H9 (cell line): Measurements from ENCODE around the gene ZNF626. TPM values are rescaled to one million over a fixed set of nuclear protein-coding genes. Genes with fewer than 3 reads are reported as not detected.

Experiments
- DNase-seq: peaks from one replicate; pipeline ENCODE4 v3.0.0-alpha.2; 2017
- H2AFZ ChIP-seq: one replicate; pipeline ENCODE4 v1.6.1; 2013; ENCODE audit warnings: mild to moderate bottlenecking, low read length, control low read depth, moderate library complexity
- H2AK5ac ChIP-seq: 2 replicates; pipeline ENCODE4 v1.6.1; 2013; ENCODE audit warnings: low read length, control low read depth, mixed read lengths; ENCODE audit not compliant: insufficient read length
- H2BK120ac ChIP-seq: one replicate; pipeline ENCODE4 v1.6.1; 2013; ENCODE audit warnings: low read depth, mild to moderate bottlenecking, low read length, control low read depth, inconsistent platforms; ENCODE audit not compliant: poor library complexity, severe bottlenecking
- H2BK12ac ChIP-seq: 2 replicates; pipeline ENCODE4 v1.6.1; 2013; ENCODE audit warnings: low read length, control low read depth, mixed read lengths, low read depth; ENCODE audit not compliant: insufficient read length
- H2BK15ac ChIP-seq: 2 replicates; pipeline ENCODE4 v1.6.1; 2013; ENCODE audit warnings: low read depth, low read length, control low read depth
- H2BK20ac ChIP-seq: one replicate; pipeline ENCODE4 v1.6.1; 2013; ENCODE audit warnings: low read depth, mild to moderate bottlenecking, low read length, control low read depth, inconsistent platforms; ENCODE audit not compliant: poor library complexity, severe bottlenecking
- H2BK5ac ChIP-seq: 2 replicates; pipeline ENCODE4 v1.6.1; 2013; ENCODE audit warnings: low read length, control low read depth, mixed read lengths; ENCODE audit not compliant: insufficient read length
- H3K14ac ChIP-seq: 2 replicates; pipeline ENCODE4 v1.6.1; 2013; ENCODE audit warnings: low read length, control low read depth; ENCODE audit not compliant: insufficient read depth
- H3K18ac ChIP-seq: 2 replicates; pipeline ENCODE4 v1.6.1; 2013; ENCODE audit warnings: low read depth, mild to moderate bottlenecking, mixed read lengths, low read length, control low read depth; ENCODE audit not compliant: insufficient read length
- H3K23ac ChIP-seq: 2 replicates; pipeline ENCODE4 v1.6.1; 2013; ENCODE audit warnings: low read length, control low read depth, mixed read lengths, low read depth; ENCODE audit not compliant: insufficient read length
- H3K23me2 ChIP-seq: 2 replicates; pipeline ENCODE4 v1.6.1; 2013; ENCODE audit warnings: low read depth, mild to moderate bottlenecking, mixed read lengths, low read length, control low read depth; ENCODE audit not compliant: insufficient read length, poor library complexity, severe bottlenecking
- H3K27ac ChIP-seq: 2 replicates; pipeline ENCODE4 v1.5.1; 2013; ENCODE audit warnings: low read length, control low read depth, mixed read lengths, low read depth; ENCODE audit not compliant: insufficient read length
- H3K27me3 ChIP-seq: 2 replicates; pipeline ENCODE4 v1.6.1; 2013; ENCODE audit warnings: low read length, control low read depth, inconsistent platforms; ENCODE audit not compliant: insufficient read depth
- H3K4ac ChIP-seq: 2 replicates; pipeline ENCODE4 v1.6.1; 2013; ENCODE audit warnings: low read depth, mild to moderate bottlenecking, control low read depth, inconsistent platforms, low read length, moderate library complexity
- H3K4me1 ChIP-seq: 2 replicates; pipeline ENCODE4 v1.6.1; 2013; ENCODE audit warnings: low read length, control low read depth, inconsistent platforms; ENCODE audit not compliant: insufficient read depth
- H3K4me2 ChIP-seq: 2 replicates; pipeline ENCODE4 v1.6.1; 2013; ENCODE audit warnings: low read length, control low read depth, mixed read lengths; ENCODE audit not compliant: insufficient read length, insufficient read depth
- H3K56ac ChIP-seq: 2 replicates; pipeline ENCODE4 v1.6.1; 2013; ENCODE audit warnings: low read depth, mild to moderate bottlenecking, mixed read lengths, low read length, control low read depth; ENCODE audit not compliant: insufficient read length
- H3K79me1 ChIP-seq: 2 replicates; pipeline ENCODE4 v1.6.1; 2013; ENCODE audit warnings: low read depth, mild to moderate bottlenecking, moderate library complexity, low read length, control low read depth, inconsistent platforms; ENCODE audit not compliant: insufficient read depth, poor library complexity, severe bottlenecking
- H3K79me2 ChIP-seq: 2 replicates; pipeline ENCODE4 v1.6.1; 2013; ENCODE audit warnings: low read length, control low read depth, inconsistent platforms; ENCODE audit not compliant: insufficient read depth
- H3K9ac ChIP-seq: 2 replicates; pipeline ENCODE4 v1.6.1; 2013; ENCODE audit warnings: low read length, control low read depth, mixed read lengths; ENCODE audit not compliant: insufficient read length; ENCODE audit errors: extremely low read depth
- H3K9me3 ChIP-seq: one replicate; pipeline ENCODE4 v1.6.1; 2013; ENCODE audit warnings: low read depth, low read length, inconsistent platforms; ENCODE audit not compliant: control insufficient read depth
- H3T11ph ChIP-seq: one replicate; pipeline ENCODE4 v1.6.1; 2013; ENCODE audit warnings: mild to moderate bottlenecking, low read length, control low read depth, inconsistent platforms
- H4K20me1 ChIP-seq: one replicate; pipeline ENCODE4 v1.6.1; 2013; ENCODE audit not compliant: control insufficient read depth, insufficient read length, insufficient read depth
- H4K5ac ChIP-seq: 2 replicates; pipeline ENCODE4 v1.6.1; 2013; ENCODE audit warnings: low read depth, mild to moderate bottlenecking, mixed read lengths, low read length, control low read depth; ENCODE audit not compliant: insufficient read length
- H4K8ac ChIP-seq: replicated peaks from 2 replicates; pipeline ENCODE4 v1.6.1; 2013; ENCODE audit warnings: low read length, control low read depth, mixed read lengths, low read depth; ENCODE audit not compliant: insufficient read length
- H4K91ac ChIP-seq: 2 replicates; pipeline ENCODE4 v1.6.1; 2013; ENCODE audit warnings: low read depth, mild to moderate bottlenecking, moderate library complexity, mixed read lengths, low read length, control low read depth; ENCODE audit not compliant: insufficient read length
- H3K27ac Mint-ChIP-seq, 3 experiments: 2 replicates in 2 of 3; 3 replicates in 1 of 3; pipeline ENCODE4 v1.8.0; 2020 to 2021; ENCODE audit warnings: mixed read lengths in 3 of 3, mild to moderate bottlenecking in 1 of 3, moderate library complexity in 1 of 3
- H3K27me3 Mint-ChIP-seq: 2 replicates; pipeline ENCODE4 v1.8.0; 2021; ENCODE audit warnings: low read depth, mild to moderate bottlenecking, moderate library complexity, mixed read lengths
- H3K36me3 Mint-ChIP-seq, 3 experiments: 2 replicates in 2 of 3; 3 replicates in 1 of 3; pipeline ENCODE4 v1.8.0; 2020 to 2021; ENCODE audit warnings: low read depth in 3 of 3, mixed read lengths in 3 of 3; ENCODE audit not compliant: insufficient read depth in 1 of 3
- H3K4me1 Mint-ChIP-seq, 2 experiments: 2 replicates each; pipeline ENCODE4 v1.8.0; 2020; ENCODE audit warnings: mixed read lengths in 2 of 2
- H3K4me3 Mint-ChIP-seq, 2 experiments: 2 replicates in 1 of 2; 3 replicates in 1 of 2; pipeline ENCODE4 v1.8.0; 2020 to 2021; ENCODE audit warnings: mild to moderate bottlenecking in 2 of 2, mixed read lengths in 2 of 2, moderate library complexity in 1 of 2
- H3K9me3 Mint-ChIP-seq, 2 experiments: 2 replicates in 1 of 2; 3 replicates in 1 of 2; pipeline ENCODE4 v1.8.0; 2020; ENCODE audit warnings: mild to moderate bottlenecking in 2 of 2, mixed read lengths in 2 of 2, moderate library complexity in 1 of 2
- WGBS: extraction: QIAGEN DNeasy Blood & Tissue Kit; methylation state at CpG from one replicate; pipeline ENCODE4 v1.1.7; 2013; ENCODE audit warnings: missing lambda C conversion rate, low lambda C conversion rate, mixed read lengths; ENCODE audit not compliant: insufficient read length; ENCODE audit errors: extremely low coverage; 5-methylcytosine and 5-hydroxymethylcytosine counted together
- long read RNA-seq: library from polyadenylated mRNA; unstranded; transcript quantifications from one replicate; pipeline ENCODE4 v2.0.0, GENCODE V29; 2020
- total RNA-seq: library from RNA; stranded (reverse); gene quantifications from 2 replicates; pipeline ENCODE4 v1.2.1, GENCODE V29; 2021
- TF ChIP-seq, protein P1 (sequence below): fragments of 200-600 bp; sonication (generic); conservative IDR thresholded peaks from 3 replicates; pipeline ENCODE4 v1.8.0; 2021; ENCODE audit warnings: antibody characterized with exemption, mild to moderate bottlenecking

The ZNF626 gene
- total RNA-seq, result 17.5 and 18.3 TPM in 2 replicates
- long read RNA-seq, full-length matches to known transcripts, result 10 of 45 reads
- long read RNA-seq, partial matches to known transcripts, result 0 of 45 reads
- long read RNA-seq, other reads (novel, unspliced or antisense), result 35 of 45 reads

DNA sequence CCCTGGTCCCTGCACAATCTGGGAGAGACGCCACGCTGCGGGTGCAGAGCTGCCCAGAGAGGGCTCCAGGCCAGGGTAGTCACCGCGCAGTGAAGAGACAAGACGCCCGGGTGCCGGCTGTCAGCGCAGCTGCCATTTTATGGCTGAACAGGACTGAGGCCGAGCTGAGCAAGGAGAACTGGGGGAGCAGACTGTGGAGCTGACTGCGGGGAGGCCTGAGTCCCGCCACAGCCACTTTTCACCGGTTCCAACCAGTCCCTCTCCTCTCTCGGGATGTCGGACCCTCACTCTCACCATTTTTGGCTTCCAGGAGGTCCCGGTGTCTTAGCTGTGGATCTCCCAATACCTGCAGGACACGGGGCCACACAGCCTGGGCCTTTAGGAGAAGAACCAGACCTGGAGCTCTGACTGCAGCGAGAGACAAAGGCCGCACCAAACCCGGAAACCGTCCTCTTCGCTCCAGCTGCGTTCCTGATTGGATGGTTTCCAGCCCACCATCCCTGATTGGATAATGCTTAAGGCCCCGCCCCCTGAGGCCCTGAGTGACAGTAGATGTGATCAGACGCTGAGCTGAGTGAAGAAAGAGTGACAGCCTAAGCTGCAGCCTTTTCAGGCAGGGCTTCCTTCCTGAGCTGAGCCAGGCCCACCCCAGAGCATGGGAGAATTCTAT lies at the start of gene ZNF626:
ZNF626 (minus strand) TSS at position 422 of the 670 bp plus-strand sequence; CDS start at position 297, 125 bp downstream.
- no peaks in the 10 kb centered on the region for H3K27me3 Mint-ChIP-seq
- no peak within 1 kb of the TSS for H2BK12ac ChIP-seq

More for the DNA sequence above, at the start of gene ZNF626:
- Histone ChIP-seq H4K8ac (no peak within 1 kb of the TSS), H2BK120ac (no peak within 1 kb of the TSS), H3K4me2 (peak within 1 kb of the TSS; percentile 73), H4K5ac (no peak within 1 kb of the TSS), H3K27ac (peak within 1 kb of the TSS; percentile 44), H3K79me1 (peaks cover 6% of the 10 kb centered on the region), H3K18ac (peak within 1 kb of the TSS; percentile 67), H2BK15ac (no peak within 1 kb of the TSS), H3K4me1 (no peaks in the 10 kb centered on the region; the same call in 1 of the 2 replicates), H3K79me2 (peaks cover 39% of the 10 kb centered on the region; the same call in 1 of the 2 replicates), H2AFZ (no peak within 1 kb of the TSS), H3K56ac (no peak within 1 kb of the TSS), H2BK20ac (no peak within 1 kb of the TSS), H3K4ac (no peak within 1 kb of the TSS), H4K20me1 (no peaks in the 10 kb centered on the region), H3K9me3 (no peaks in the 10 kb centered on the region), H4K91ac (no peak within 1 kb of the TSS), H3K23me2 (peaks cover 7% of the 10 kb centered on the region), H2AK5ac (no peak within 1 kb of the TSS), H3T11ph (no peak within 1 kb of the TSS), H3K23ac (no peak within 1 kb of the TSS), H3K27me3 (no peaks in the 10 kb centered on the region), H3K14ac (peak within 1 kb of the TSS; percentile 82), H3K9ac (peak within 1 kb of the TSS; percentile 92), H2BK5ac (peak within 1 kb of the TSS; percentile 58)
- Mint-ChIP-seq H3K9me3 (peaks cover 3 to 17% of the 10 kb centered on the region in 2 experiments; a peak in 4 of 5 replicates), H3K27ac (peak within 1 kb of the TSS; percentile 97 to 99 (median 98)), H3K36me3 (peaks cover 32 to 37% (median 34%) of the 10 kb centered on the region in 3 experiments), H3K4me3 (peak within 1 kb of the TSS; percentile 96), H3K4me1 (peaks cover 32 to 41% of the 10 kb centered on the region in 2 experiments)
- no CpG with 5 or more reads among the region's 25 CpGs for WGBS
- peak; percentile 97 for DNase-seq
- TF ChIP-seq, protein P1, sequence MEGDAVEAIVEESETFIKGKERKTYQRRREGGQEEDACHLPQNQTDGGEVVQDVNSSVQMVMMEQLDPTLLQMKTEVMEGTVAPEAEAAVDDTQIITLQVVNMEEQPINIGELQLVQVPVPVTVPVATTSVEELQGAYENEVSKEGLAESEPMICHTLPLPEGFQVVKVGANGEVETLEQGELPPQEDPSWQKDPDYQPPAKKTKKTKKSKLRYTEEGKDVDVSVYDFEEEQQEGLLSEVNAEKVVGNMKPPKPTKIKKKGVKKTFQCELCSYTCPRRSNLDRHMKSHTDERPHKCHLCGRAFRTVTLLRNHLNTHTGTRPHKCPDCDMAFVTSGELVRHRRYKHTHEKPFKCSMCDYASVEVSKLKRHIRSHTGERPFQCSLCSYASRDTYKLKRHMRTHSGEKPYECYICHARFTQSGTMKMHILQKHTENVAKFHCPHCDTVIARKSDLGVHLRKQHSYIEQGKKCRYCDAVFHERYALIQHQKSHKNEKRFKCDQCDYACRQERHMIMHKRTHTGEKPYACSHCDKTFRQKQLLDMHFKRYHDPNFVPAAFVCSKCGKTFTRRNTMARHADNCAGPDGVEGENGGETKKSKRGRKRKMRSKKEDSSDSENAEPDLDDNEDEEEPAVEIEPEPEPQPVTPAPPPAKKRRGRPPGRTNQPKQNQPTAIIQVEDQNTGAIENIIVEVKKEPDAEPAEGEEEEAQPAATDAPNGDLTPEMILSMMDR, result no peak
